Lung (tissue), 12 donors: ENCODE results near the gene DNASE1L1. TPM values are rescaled to one million over a fixed set of nuclear protein-coding genes. Genes with fewer than 3 reads are reported as not detected.

Experiments
- ATAC-seq: fragments of 200-7000 bp; cut with Tn5 transposase; one replicate; pipeline ENCODE4 v1.9.1; 2020; ENCODE audit warnings: moderate number of reproducible peaks; ENCODE audit not compliant: insufficient read depth, low FRiP score
- DNase-seq, 3 donors: peaks; one replicate each; pipeline ENCODE4 v3.0.0-alpha.2; 2013 to 2017
- H3K27ac ChIP-seq, 2 donors: one replicate each; pipeline ENCODE4 v1.5.1; 2013; ENCODE audit warnings: mild to moderate bottlenecking in 2 of 2, moderate library complexity in 2 of 2, control low read depth in 1 of 2, inconsistent platforms in 1 of 2, low read depth in 1 of 2, low read length in 1 of 2
- H3K27me3 ChIP-seq, 3 donors: one replicate each; pipeline ENCODE4 v1.5.1; 2013; ENCODE audit warnings: low read length in 2 of 3; ENCODE audit not compliant: control insufficient read depth in 3 of 3, insufficient read depth in 3 of 3
- H3K36me3 ChIP-seq, 4 donors: one replicate each; pipeline ENCODE4 v1.5.1; 2013; ENCODE audit warnings: low read length in 4 of 4, mild to moderate bottlenecking in 1 of 4, moderate library complexity in 1 of 4; ENCODE audit not compliant: control insufficient read depth in 4 of 4, insufficient read depth in 4 of 4
- H3K4me1 ChIP-seq, 5 donors: one replicate each; pipeline ENCODE4 v1.5.1; 2013; ENCODE audit warnings: low read length in 5 of 5, mild to moderate bottlenecking in 2 of 5, moderate library complexity in 1 of 5; ENCODE audit not compliant: control insufficient read depth in 5 of 5, insufficient read depth in 5 of 5
- H3K4me3 ChIP-seq: one replicate; pipeline ENCODE4 v1.5.1; 2013; ENCODE audit warnings: mild to moderate bottlenecking, control low read depth, moderate library complexity
- H3K9ac ChIP-seq, 2 donors: one replicate each; pipeline ENCODE4 v1.5.1; 2013; ENCODE audit warnings: low read length in 2 of 2, control low read depth in 1 of 2; ENCODE audit not compliant: insufficient read depth in 1 of 2
- H3K9me3 ChIP-seq, 4 donors: one replicate each; pipeline ENCODE4 v1.5.1; 2013; ENCODE audit warnings: low read length in 3 of 4, mild to moderate bottlenecking in 1 of 4, moderate library complexity in 1 of 4; ENCODE audit not compliant: control insufficient read depth in 4 of 4, insufficient read depth in 3 of 4
- WGBS, 2 donors: extraction: QIAGEN DNeasy Blood & Tissue Kit; methylation state at CpG; one replicate each; pipeline ENCODE4 v1.1.7; 2013; 5-methylcytosine and 5-hydroxymethylcytosine counted together
- polyA plus RNA-seq, 2 donors: library from polyadenylated mRNA; stranded (reverse); fragments of 200-250 nt; gene quantifications; one replicate each; pipeline ENCODE4 v1.2.1, GENCODE V29; 2013
- total RNA-seq, 2 donors: library from RNA; depleted of rRNA in 1 of 2; stranded (reverse); fragments of >200 nt in 1 of 2; gene quantifications; one replicate each; pipeline ENCODE4 v1.2.1, GENCODE V29; 2014 to 2021
- TF ChIP-seq, protein P1 (sequence below): IDR thresholded peaks from 2 replicates; pipeline ENCODE4 v1.5.1; 2012; ENCODE audit warnings: mild to moderate bottlenecking; ENCODE audit errors: control extremely low read depth, extremely low read depth
- donor health status: control.
- donor health status: control.
- donor health status: Bipolar disorder and iron deficiency.
- donor health status: healthy.
- donor health status: DM: yes; HTN: yes; CAD: no.

The DNASE1L1 gene
- total and polyA plus RNA-seq, 4 donors, result 12.5 to 52.3 (median 34.6) TPM

GRCh38 chrX:154432210-154432609 lies 23.2 kb upstream of the DNASE1L1 start:
- WGBS, 2 donors, result 85 to 97% methylated on average over 5 to 8 of the region's 8 CpGs
- Histone ChIP-seq H3K36me3 (peaks cover 0 to 11% (median 5%) of the 10 kb centered on the region in 4 donors), H3K4me3 (no peak overlapping the region), H3K9ac (no peak overlapping the region), H3K9me3 (peaks cover 0 to 10% (median 0%) of the 10 kb centered on the region in 4 donors), H3K27ac (no peak overlapping the region), H3K4me1 (peaks cover 0 to 5% (median 5%) of the 10 kb centered on the region in 5 donors), H3K27me3 (no peaks in the 10 kb centered on the region)
- TF ChIP-seq, protein P1, sequence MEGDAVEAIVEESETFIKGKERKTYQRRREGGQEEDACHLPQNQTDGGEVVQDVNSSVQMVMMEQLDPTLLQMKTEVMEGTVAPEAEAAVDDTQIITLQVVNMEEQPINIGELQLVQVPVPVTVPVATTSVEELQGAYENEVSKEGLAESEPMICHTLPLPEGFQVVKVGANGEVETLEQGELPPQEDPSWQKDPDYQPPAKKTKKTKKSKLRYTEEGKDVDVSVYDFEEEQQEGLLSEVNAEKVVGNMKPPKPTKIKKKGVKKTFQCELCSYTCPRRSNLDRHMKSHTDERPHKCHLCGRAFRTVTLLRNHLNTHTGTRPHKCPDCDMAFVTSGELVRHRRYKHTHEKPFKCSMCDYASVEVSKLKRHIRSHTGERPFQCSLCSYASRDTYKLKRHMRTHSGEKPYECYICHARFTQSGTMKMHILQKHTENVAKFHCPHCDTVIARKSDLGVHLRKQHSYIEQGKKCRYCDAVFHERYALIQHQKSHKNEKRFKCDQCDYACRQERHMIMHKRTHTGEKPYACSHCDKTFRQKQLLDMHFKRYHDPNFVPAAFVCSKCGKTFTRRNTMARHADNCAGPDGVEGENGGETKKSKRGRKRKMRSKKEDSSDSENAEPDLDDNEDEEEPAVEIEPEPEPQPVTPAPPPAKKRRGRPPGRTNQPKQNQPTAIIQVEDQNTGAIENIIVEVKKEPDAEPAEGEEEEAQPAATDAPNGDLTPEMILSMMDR, result no peak
- ATAC-seq (no peak), DNase-seq (no peak)

DNA sequence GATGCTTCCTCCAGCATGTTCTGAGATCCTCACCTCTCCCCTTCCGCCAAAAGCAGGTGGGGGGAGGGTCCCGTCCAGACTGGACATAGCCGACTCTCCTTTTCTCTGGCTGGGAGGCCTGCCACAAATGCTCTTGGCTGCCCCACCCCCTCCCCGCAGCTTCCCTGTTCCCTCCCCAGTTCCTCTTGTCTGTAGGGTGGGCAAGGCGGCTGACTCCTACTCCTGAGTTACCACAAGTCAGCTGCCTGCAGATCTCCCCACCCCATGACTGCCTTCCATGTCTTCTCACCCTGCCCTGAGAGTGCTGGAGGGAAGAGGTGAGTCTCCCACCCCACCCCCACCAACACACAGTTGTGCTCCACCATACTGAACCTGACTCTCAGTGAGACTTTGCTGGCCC lies 22.3 kb upstream of the DNASE1L1 start:
- no peaks in the 10 kb centered on the region for H3K27me3 ChIP-seq
- 32 to 71% methylated on average over 2 to 5 of the region's 5 CpGs for WGBS, 2 donors
- no peak overlapping the region for H3K9ac ChIP-seq
- TF ChIP-seq, protein P1, result no peak
- peaks cover 0 to 8% (median 0%) of the 10 kb centered on the region in 4 donors for H3K9me3 ChIP-seq
- peaks cover 0 to 5% (median 5%) of the 10 kb centered on the region in 5 donors for H3K4me1 ChIP-seq
- no peak overlapping the region for H3K4me3 ChIP-seq
- H3K36me3 ChIP-seq, result peaks cover 0 to 11% (median 5%) of the 10 kb centered on the region in 4 donors
- no peak for DNase-seq
- H3K27ac ChIP-seq, result peak overlapping the region in 1 of 2 donors; percentile 68
- peak; percentile 14 for ATAC-seq

- Histone ChIP-seq H3K27ac (peak overlapping the region in 1 of 2 donors; percentile 68), H3K9ac (no peak overlapping the region), H3K27me3 (no peaks in the 10 kb centered on the region), H3K9me3 (peaks cover 0 to 8% (median 0%) of the 10 kb centered on the region in 4 donors), H3K4me3 (no peak overlapping the region), H3K4me1 (peaks cover 0 to 5% (median 5%) of the 10 kb centered on the region in 5 donors), H3K36me3 (peaks cover 0 to 11% (median 5%) of the 10 kb centered on the region in 4 donors)
- WGBS, 2 donors, result 24 to 67% methylated on average over 6 to 7 of the region's 7 CpGs
- TF ChIP-seq, protein P1, result no peak
- DNase-seq (no peak), ATAC-seq (no peak)
Measured at GRCh38 chrX:154430916-154431315, 21.9 kb upstream of the DNASE1L1 start.

GRCh38 chrX:154430479-154430878 lies 21.4 kb upstream of the DNASE1L1 start:
- H3K27me3 ChIP-seq, result no peaks in the 10 kb centered on the region
- DNase-seq (no peak), ATAC-seq (no peak)
- peaks cover 0 to 8% (median 0%) of the 10 kb centered on the region in 4 donors for H3K9me3 ChIP-seq
- TF ChIP-seq, protein P1, result no peak
- peaks cover 0 to 11% (median 5%) of the 10 kb centered on the region in 4 donors for H3K36me3 ChIP-seq
- no peak overlapping the region for H3K4me3 ChIP-seq
- no peak overlapping the region for H3K9ac ChIP-seq
- peaks cover 0 to 5% (median 5%) of the 10 kb centered on the region in 5 donors for H3K4me1 ChIP-seq
- WGBS, 2 donors, result 39 to 63% methylated on average over 6 of the region's 6 CpGs
- H3K27ac ChIP-seq, result peak overlapping the region in 1 of 2 donors; percentile 68
